ENCODE results near the gene XKR7.
"Not testable (repeated sequence)": the region's sequence is repeated elsewhere in the genome, so short reads cannot be mapped to it uniquely, and the experiment has no call there.

The XKR7 gene

DNA sequence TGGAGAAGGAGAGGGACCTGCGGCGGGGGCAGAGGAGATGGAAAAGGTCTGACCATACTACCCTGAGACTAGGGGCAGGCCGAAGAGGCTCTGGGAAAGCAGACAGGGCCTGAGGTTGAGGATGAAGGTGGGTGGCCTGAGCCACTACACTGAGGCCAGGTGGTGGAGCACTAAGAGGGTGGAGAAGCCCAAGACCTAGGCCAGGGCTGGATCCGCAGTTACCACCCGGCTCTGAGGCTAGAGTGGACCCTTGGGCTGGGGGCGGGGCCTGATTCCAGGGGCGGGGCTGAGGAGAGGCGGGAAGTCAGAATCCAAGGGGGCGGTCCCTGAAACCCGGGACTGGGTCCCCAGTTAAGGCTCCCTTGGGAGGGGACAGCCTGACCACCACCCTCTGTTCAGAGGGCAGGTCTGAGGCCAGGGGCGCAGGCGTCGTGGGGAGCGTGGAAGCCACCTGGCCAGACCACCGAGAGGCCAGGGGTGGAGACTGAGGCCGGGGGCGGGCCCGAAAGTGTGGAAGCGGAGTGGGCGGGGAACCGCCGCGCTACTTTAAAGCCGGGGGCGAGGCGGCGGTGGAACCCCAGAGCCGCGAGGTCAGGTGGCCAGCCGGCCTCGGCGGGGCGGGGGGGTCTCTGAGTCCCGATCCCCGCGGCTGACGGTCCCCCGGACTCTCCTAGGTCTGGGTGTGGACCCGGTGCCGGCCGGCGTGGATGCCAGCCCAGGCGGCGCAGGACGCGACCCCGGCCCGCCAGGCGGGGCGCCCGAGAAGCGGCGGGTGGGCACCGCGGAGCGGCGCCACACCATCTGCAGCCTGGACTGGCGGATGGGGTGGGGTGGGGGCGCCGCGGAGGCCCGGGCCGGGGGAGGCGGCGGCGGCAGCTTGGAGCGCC, 50.6 kb downstream of the XKR7 start:
- FAIRE-seq: no peak

DNA sequence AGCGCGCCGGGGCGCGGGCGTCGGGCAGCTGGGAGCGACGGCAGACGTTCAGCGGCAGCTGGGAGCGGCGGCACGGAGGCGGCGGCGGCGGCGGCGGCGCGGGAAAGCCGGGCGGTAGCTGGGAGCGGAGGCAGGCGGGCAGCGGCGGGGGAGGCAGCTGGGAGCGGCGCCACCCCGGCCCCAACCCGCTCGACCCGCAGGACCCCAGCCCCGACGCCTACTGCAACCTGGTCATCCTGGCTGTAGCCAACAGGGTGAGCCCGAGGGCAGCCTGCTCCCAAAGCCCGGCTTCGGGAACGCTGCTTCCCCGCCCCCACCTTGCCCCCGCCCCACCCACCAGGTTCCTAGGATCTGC, 51.2 kb downstream of the XKR7 start:
- FAIRE-seq: no peak

DNA sequence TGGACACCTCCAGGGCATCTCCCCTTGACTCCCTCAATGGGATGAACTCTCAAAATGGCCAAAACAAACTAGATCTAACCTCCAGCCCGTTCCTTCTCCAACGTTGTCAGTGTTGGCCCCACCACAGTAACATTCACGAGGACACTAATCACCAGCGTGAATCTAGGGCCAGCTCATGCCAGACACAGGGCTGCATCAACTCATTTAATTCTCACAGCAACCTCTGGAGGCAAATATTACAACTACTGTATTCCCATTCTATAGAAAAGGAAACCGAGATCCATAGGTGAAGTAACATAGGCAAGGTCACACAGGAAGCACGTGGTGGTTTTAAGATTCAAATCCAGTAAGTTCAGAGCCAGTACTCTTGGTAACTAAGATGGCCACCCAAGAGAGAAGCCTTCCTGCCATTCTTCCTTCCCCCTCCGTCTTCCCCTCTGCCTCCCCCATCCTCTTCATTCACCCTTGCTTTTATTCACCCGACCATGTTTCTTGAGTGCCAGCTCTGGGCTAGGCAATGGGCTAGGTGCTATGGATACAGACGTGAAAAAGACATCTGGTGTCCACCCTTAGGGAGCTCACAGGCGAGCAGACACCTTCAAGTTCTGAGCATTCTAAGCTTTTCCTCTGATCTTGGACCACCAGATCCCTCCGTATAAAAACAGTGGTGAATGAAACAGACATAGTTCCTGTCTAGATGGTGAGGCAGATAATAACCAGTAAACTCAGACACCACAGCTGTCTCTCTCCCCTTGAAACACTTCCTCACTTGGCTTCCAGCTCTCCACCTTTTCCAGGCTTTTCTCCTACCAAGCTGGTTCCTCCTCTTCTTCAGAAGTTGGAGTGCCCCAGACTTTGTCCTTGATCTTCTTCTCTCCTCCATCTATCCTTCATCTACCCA, 51.9 kb downstream of the XKR7 start:
- no peak for FAIRE-seq

DNA sequence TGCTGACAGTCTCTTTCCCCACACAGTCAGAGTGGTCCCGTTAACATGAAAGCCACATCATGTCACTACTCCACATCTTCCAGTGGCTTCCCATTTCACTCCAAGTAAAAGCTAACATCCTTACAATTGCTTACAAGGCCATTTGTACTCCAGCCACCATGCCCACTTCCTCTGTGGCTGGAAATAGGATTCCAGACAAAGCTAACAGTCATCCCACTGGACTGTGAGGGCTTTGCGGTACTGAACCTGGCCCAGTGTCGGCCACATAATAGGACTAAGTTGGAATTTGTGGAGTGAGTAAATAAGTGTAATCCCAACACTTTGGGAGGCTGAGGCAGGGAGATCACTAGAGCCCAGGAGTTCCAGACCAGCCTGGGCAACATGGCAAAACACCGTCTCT, 53.1 kb downstream of the XKR7 start:
- no peak for FAIRE-seq

GRCh38 chr20:32024683-32025295, 56.8 kb downstream of the XKR7 start:
- no peak for FAIRE-seq

GRCh38 chr20:32027643-32028042, 59.7 kb downstream of the XKR7 start:
- no peak for FAIRE-seq

DNA sequence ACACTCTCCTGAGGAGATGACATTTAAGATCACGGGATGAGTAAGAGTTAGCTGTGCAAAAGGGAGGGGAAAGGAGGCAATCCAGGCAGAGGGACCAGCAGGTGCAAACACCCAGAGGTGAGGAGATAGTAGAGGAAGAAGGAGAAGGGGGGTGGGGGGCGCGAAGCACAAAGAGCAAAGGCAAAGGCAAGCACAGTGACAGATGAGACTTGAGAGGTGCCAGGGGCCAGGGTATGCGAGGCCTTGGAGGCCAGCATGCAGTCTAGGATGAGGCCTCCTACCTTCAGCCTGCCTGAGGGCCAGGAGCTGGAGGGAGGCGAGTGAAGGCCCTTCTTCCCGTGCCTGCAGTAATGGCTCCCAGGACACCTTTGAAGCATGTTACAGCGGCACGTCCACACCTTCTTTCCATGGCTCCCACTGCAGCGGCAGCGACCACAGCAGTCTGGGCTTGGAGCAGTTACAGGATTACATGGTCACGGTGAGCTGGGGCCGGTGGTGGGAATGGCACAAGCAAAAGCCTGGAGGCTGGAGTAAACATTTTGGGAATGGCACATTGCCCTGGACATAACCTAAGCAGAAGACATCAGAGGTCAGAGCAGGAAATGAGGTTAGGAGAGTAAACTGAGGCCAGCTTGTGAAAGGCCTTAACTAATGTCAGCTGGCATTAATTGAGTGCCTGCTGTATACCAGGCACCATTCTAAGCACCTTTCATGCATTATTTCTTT, 60.9 kb downstream of the XKR7 start:
- no peak for FAIRE-seq

DNA sequence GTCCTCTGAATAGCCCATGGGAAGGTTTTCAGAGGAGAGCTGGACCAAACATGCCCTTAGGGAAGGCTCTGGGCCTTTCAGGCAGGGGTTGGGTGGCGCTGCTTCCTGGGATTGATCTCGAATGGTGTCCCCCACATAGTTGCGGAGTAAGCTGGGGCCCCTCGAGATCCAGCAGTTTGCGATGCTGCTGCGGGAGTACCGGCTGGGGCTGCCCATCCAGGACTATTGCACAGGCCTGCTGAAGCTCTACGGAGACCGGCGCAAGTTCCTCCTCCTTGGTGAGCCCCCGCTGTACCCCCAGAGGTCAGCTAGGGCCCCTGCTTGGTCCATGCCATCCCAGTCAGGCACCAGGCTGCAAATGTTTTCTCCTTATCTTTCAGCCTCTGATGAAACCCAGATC, 61.6 kb downstream of the XKR7 start:
- FAIRE-seq: no peak

DNA sequence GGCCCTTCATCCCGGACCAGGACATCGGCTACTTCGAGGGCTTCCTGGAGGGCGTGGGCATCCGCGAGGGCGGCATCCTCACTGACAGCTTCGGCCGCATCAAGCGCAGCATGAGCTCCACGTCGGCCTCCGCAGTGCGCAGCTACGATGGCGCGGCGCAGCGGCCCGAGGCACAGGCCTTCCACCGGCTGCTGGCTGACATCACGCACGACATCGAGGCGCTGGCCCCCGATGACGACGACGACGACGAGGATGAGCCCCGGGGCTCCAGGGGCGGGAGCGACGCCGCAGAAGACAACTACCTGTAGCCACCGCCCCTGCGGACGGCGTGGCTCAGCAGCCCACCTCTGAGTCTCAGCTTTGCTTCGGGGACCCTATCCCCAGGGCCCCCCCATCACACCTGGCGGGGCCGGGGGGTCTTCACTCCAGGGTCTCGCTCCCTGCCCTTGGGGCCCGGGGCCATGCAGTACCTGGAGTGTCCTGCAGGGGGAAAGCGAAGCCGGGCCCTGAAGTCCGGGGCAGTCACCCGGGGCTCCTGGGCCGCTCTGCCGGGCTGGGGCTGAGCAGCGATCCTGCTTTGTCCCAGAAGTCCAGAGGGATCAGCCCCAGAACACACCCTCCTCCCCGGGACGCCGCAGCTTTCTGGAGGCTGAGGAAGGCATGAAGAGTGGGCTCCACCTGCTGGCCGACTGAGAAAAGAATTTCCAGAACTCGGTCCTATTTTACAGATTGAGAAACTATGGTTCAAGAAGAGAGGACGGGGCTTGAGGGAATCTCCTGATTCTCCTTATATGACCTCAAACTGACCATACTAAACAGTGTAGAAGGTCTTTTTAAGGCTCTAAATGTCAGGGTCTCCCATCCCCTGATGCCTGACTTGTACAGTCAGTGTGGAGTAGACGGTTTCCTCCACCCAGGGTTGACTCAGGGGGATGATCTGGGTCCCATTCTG, 63.3 kb downstream of the XKR7 start:
- FAIRE-seq: no peak

DNA sequence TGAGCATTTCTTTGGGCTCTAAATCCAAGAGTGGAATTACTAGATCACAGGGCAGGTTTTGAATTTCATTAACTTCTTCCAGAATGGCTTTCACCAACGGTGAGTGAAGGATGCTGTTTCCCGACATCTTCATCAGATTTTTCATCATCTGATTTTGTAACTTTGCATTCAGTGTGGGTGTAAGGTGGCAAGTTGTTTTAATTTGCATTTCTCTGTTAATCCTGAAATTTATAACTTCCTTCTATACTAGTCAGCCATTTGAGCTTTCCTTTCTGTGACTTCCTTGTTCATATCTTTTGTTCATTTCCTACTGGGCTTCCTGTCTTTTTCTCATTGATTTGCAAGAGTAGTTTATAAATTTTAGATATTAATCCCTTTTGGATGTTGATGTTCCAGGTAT, 65.4 kb downstream of the XKR7 start:
- no peak for FAIRE-seq

DNA sequence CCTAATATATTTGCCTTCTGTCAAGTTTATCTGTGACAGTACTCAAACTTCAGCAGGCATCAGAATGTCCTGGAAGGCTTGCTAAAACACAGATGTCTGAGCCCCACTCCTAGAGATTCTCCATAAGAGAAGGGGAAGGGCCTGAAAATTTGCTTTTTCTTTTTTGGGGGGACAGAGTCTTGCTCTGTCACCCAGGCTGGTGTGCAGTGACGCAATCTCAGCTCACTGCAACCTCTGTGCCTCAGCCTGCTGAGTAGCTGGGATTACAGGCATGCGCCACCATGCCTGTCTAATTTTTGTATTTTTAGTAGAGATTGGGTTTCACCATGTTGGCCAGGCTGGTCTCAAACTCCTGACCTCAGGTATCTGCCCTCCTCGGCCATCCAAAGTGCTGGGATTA, 65.8 kb downstream of the XKR7 start:
- not testable (repeated sequence) for FAIRE-seq

DNA sequence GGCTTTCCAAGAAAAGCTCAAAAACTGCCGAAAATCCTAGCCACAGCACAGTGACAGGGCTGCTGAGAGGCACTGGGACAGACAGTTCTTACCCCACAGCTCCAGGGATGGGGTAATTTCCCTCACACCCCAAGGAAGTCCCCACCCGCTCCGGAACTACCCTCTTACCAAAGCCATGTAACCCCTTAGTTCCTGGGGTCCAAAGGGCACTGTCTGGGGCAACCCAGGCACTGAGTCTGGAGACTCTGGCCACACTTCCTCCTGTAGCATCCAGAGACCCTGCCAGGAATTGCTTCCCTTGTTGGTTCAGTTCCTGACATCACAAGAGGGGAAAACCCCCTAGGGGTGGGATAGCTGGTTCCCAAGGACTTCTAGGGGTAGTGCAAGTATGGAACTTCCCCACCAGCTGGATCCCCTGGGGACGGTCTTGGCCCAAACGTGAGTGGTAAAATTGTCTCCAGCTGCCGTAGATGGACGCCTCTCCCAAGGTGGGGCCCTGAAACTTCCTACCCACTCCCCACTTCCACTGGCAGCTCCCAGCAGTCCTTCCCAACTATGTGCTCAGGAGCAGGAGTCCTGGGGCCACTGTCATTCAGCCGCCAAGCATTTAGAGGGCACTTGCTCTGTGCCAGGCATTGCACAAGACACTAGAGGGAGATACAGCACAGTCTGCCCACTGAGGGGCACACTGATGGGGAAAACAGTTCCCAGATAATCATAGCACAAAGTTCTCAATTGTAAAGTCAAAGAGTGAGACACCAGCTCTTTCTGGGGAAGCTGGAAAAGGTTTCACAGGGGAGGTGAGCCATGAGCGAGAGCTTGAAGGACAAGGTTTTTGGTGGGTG, 66.9 kb downstream of the XKR7 start:
- no peak for FAIRE-seq

GRCh38 chr20:32035426-32035779, 67.5 kb downstream of the XKR7 start:
- FAIRE-seq: no peak

- FAIRE-seq: no peak
These were observed 68.3 kb downstream of the XKR7 start for GRCh38 chr20:32036252-32036651.

DNA sequence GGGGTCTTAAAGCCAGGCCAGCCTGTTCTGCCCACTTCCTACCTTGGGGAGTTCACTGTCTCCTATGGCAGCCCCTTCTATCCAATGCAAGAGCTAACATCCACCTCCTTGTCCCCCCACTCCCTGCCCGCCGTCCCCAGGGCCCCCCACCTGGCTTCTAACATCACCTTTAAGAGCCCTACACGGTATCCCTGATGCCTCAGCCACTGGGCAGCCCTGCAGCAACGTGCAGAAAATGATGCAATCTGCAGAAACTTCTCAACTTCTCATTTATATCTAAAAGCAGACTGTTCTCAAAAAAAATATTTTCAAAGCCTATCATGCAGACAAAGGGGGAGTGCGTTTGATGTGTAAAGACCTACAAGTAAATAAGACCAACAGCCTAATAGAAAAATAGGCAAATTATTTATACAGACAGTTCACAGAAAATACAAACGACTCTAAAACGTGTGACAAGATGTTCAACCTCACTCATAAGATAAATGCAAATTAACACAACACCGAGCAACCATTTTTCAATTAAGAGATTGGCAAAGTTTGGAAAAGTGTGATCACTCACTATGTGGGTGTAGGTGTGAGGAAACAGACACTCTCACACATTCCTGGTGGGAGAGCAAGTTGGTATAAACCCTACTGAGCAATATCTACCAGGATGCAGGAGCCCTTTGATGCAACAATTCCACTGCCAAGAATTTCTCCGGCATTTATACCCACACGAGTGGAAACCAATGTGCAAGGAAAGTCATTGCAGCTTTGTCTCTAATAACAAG, 69.0 kb downstream of the XKR7 start:
- no peak for FAIRE-seq

GRCh38 chr20:32037929-32038328, 70.0 kb downstream of the XKR7 start:
- no peak for FAIRE-seq

DNA sequence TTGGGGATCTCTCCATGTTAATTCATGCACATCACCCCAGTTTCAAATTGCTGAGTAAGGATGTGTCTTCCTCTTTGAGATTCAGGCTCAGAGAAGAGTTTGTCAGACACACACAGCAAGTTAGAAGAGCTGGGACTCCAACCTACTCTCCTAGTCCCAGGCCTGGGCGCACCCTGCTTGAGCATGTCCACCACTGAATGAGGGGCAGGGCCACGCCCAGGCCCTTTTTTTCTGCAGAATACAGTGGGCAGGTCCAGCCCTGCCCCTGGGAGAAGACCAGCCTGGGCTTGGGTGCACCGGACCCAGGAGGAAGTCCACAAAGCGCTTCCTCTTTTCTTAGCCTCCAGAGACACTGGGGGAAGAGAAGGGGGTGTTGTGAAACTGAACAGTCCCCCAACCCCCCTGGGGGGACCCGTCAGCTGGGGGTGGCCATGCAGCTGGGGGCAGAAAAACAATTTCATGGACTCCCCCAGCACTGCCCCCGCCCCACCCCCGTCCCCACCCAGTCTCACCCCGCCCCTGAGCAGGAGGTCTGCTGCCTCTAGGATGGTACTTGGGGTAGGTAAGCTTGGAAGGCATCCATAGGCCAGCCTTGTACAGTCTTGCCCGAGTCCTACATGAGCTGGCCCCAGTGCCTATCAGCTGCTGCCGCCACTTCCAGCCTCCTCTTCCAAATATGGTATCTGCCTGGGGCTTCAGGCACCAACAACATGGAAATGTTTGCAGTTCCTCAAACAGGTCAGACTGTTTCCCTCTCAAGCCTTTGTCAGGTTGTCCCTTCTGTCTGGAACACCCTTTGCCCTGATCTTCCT, 72.4 kb downstream of the XKR7 start:
- FAIRE-seq: no peak

DNA sequence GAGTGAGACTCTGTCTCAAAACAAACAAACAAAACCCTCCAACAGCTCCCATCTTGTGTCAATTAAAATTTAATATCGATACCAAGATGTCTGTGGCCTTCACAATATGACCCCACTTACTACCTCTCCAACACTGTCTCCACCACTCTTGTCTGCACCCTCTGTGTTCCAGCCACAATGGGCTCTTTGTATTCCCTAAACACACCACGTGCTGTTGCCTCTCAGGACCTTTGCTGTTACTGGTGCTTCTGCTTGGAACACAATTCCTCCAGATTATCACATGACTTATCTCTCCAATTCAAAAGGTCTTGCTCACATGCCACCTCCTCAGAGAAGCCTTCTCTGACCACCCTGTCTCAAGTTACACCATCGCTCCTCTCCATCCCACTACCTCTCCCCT, 78.0 kb downstream of the XKR7 start:
- FAIRE-seq: no peak

DNA sequence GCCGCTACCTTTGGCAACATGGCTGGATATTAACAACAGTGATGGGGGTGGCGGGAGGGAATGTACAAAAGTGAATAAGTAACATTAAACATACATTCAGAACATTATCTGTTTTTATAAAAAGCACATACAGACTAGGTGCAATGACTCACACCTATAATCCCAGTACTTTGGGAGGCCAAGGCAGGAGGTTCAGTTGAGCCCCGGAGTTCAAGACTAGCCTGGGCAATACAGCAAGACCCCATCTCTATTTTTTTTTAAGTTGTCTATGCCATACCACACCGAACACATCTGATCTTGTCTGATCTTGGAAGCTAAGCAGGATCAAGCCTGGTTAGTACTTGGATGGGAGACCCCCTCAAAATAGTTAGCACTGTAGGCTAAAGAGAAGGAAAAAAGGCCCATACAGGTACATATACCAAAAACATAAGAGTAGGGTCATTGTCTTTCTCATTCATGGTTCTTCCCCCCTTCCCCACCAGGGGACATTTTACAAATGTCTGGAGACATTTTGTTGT, 82.4 kb downstream of the XKR7 start:
- FAIRE-seq: no peak
